Measurements from ENCODE around the gene SPOCK1. TPM values are rescaled to one million over a fixed set of nuclear protein-coding genes. Genes with fewer than 3 reads are reported as not detected.
"Not testable (repeated sequence)": the region's sequence is repeated elsewhere in the genome, so short reads cannot be mapped to it uniquely, and the experiment has no call there.

Gene SPOCK1
- total and polyA plus RNA-seq, 2 experiments from 2014 or later: 8.2 to 10.5 TPM

DNA sequence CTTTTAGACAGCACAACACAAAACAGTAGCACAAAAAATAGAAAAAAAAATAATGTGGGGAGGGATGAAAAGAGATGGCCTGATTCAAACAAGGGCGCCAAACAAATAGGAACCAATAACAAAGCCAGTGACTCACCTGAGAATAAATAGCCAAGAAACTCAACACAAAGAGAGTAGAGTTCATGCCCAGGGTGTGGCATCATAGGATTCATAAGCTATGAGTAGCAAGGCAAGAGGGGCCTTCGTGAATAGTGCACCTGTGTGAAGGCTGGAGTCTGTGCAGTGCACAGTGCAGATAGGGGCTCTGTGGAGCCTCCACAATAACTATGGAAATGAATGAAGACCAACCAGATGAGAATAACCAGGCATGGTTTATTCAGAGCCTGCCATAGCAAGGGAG lies 541.7 kb downstream of the SPOCK1 start:
- H3F3A ChIP-seq (replicated peaks; ENCODE audit: low read depth): no peaks in the 10 kb centered on the region
- H3K27me3 Mint-ChIP-seq (ENCODE audit: insufficient read depth, low read depth, poor library complexity): peaks cover 5% of the 10 kb centered on the region
- no peak overlapping the region for H2AFZ ChIP-seq
- no peak overlapping the region for H3K4me3 Mint-ChIP-seq
- H4K20me1 ChIP-seq (replicated peaks; ENCODE audit: insufficient read depth): no peaks in the 10 kb centered on the region
- no peaks in the 10 kb centered on the region for H3K36me3 ChIP-seq (ENCODE audit: insufficient read depth)
- H3K4me2 ChIP-seq: no peak overlapping the region
- no peaks in the 10 kb centered on the region; the same call in 2 of the 3 replicates for H3K9me3 Mint-ChIP-seq
- H3K4me3 ChIP-seq: no peak overlapping the region
- no peaks in the 10 kb centered on the region for H3K79me2 ChIP-seq (replicated peaks; ENCODE audit: insufficient read depth)
- no peak overlapping the region for H3K27ac Mint-ChIP-seq
- DNase-seq (ENCODE audit: low spot score) (no peak), ATAC-seq (no peak)
- no peak for TF ChIP-seq POLR2AphosphoS5 (IDR thresholded peaks at IDR 0.05; ENCODE audit: low read depth)
- H3K36me3 Mint-ChIP-seq (ENCODE audit: low read depth): peaks cover under 1% of the 10 kb centered on the region; the same call in 1 of the 3 replicates
- no peaks in the 10 kb centered on the region for H3K27me3 ChIP-seq (ENCODE audit: insufficient read depth)
- peaks cover 11% of the 10 kb centered on the region for H3K4me1 ChIP-seq (ENCODE audit: insufficient read depth)
- H3K9me2 ChIP-seq (ENCODE audit: insufficient read depth): peaks cover 13% of the 10 kb centered on the region; the same call in 1 of the 2 replicates
- no peak overlapping the region for H3K27ac ChIP-seq (ENCODE audit: low read depth)
- peaks cover 26% of the 10 kb centered on the region; the same call in 2 of the 3 replicates for H3K4me1 Mint-ChIP-seq

DNA sequence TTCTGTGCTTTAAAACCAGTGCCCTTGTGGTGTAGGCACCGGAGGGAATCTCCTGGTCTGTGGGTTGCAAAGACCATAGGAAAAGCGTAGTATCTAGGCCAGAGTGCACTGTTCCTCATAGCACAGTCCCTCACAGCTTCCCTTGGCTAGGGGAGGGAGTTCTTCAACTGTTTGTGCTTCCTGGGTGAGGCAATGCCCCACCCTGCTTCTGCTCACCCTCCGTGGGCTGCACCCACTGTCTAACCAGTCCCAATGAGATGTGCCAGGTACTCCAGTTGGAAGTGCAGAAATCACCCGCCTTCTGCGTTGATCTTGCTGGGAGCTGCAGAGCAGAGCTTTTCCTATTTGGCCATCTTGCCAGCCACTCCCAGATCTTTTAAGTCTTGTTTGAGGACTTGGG lies 545.0 kb downstream of the SPOCK1 start:
- H3F3A ChIP-seq (replicated peaks; ENCODE audit: low read depth); H3K4me3 ChIP-seq; H3K4me3 Mint-ChIP-seq; H3K27me3 ChIP-seq (ENCODE audit: insufficient read depth); H3K9me2 ChIP-seq (ENCODE audit: insufficient read depth); H3K27me3 Mint-ChIP-seq (ENCODE audit: insufficient read depth, low read depth, poor library complexity); H3K36me3 ChIP-seq (ENCODE audit: insufficient read depth); H4K20me1 ChIP-seq (replicated peaks; ENCODE audit: insufficient read depth); H3K4me1 ChIP-seq (ENCODE audit: insufficient read depth); H3K79me2 ChIP-seq (replicated peaks; ENCODE audit: insufficient read depth); H3K27ac ChIP-seq (ENCODE audit: low read depth); DNase-seq (ENCODE audit: low spot score): not testable (repeated sequence)
- Mint-ChIP-seq H3K36me3 (ENCODE audit: low read depth) (peaks cover 19% of the 10 kb centered on the region; the same call in 2 of the 3 replicates), H3K9me3 (peaks cover 22% of the 10 kb centered on the region), H3K27ac (peak overlapping the region; percentile 75; the same call in 1 of the 2 replicates), H3K4me1 (peaks cover 18% of the 10 kb centered on the region; the same call in 2 of the 3 replicates)
- Histone ChIP-seq H2AFZ (peak overlapping the region; percentile 83), H3K4me2 (peak overlapping the region; percentile 48; the same call in 1 of the 2 replicates)
- ATAC-seq: peak; percentile 36

DNA sequence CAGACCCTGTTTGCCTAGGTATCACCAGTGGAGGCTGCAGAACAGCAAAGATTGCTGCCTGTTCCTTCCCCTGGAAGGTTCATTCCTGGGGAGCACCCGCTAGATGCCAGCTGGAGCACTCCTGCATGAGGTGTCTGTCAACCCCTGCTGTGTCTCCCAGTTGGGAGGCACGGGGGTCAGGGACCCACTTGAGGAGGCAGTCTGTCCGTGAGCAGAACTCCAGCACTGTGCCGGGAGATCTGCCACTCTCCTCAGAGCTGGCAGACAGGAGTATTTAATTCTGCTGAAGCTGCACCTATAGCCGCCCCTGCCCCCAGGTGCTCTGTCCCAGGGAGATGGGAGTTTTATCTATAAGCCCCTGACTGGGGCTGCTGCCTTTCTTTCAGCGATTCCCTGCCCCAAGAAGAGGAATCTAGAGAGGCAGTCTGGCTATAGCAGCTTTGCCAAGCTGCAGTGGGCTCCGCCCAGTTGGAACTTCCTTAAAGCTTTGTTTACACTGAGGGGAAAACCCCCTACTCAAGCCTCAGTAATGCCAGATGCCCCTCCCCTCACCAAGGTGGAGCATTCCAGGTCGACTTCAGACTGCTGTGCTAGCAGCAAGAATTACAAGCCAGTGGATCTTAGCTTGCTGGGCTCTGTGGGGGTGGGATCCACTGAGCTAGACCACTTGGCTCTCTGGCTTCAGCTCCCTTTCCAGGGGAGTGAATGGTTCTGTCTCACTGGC lies 545.6 kb downstream of the SPOCK1 start:
- Histone ChIP-seq H3K4me2 (peak overlapping the region; percentile 48; the same call in 1 of the 2 replicates), H2AFZ (peak overlapping the region; percentile 83; the same call in 1 of the 2 replicates)
- Mint-ChIP-seq H3K27ac (peak overlapping the region; percentile 75; the same call in 1 of the 2 replicates), H3K9me3 (peaks cover 28% of the 10 kb centered on the region), H3K36me3 (ENCODE audit: low read depth) (peaks cover 21% of the 10 kb centered on the region; the same call in 2 of the 3 replicates), H3K4me1 (peaks cover 13% of the 10 kb centered on the region; the same call in 2 of the 3 replicates)
- not testable (repeated sequence) for H3K27me3 ChIP-seq (ENCODE audit: insufficient read depth); H3K4me1 ChIP-seq (ENCODE audit: insufficient read depth); H3K27ac ChIP-seq (ENCODE audit: low read depth); H3K27me3 Mint-ChIP-seq (ENCODE audit: insufficient read depth, low read depth, poor library complexity); H3K36me3 ChIP-seq (ENCODE audit: insufficient read depth); H3K4me3 Mint-ChIP-seq; H3K79me2 ChIP-seq (replicated peaks; ENCODE audit: insufficient read depth); H3K4me3 ChIP-seq; H3K9me2 ChIP-seq (ENCODE audit: insufficient read depth); H3F3A ChIP-seq (replicated peaks; ENCODE audit: low read depth); H4K20me1 ChIP-seq (replicated peaks; ENCODE audit: insufficient read depth)
- ATAC-seq (peak; percentile 99), DNase-seq (ENCODE audit: low spot score) (peak; percentile 88)

DNA sequence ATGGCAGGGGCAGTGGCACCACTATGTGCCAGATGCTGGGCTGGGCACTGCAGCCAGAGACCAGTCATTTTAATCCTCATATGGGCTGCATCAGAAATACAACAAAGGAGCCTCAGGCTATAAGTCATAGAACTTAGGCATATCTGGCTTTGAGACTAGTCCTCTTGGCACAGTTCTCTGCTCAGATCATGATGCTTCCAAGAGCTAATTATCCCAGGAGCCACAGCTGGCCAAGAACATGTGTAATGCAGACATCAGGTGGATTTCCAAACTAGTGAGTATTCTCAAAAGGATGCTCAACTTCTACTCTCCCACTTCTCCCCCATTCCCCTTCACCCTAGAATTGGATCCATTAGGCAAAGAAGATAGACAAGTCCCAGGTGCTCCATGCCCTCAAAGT lies 571.6 kb downstream of the SPOCK1 start:
- Histone ChIP-seq H2AFZ (no peak overlapping the region), H3K27ac (ENCODE audit: low read depth) (no peak overlapping the region), H3K9me2 (ENCODE audit: insufficient read depth) (peaks cover 4% of the 10 kb centered on the region; the same call in 1 of the 2 replicates), H3K36me3 (ENCODE audit: insufficient read depth) (no peaks in the 10 kb centered on the region), H3F3A (replicated peaks; ENCODE audit: low read depth) (no peaks in the 10 kb centered on the region), H3K79me2 (replicated peaks; ENCODE audit: insufficient read depth) (no peaks in the 10 kb centered on the region), H3K4me2 (no peak overlapping the region), H3K4me3 (no peak overlapping the region), H3K27me3 (ENCODE audit: insufficient read depth) (no peaks in the 10 kb centered on the region), H4K20me1 (replicated peaks; ENCODE audit: insufficient read depth) (no peaks in the 10 kb centered on the region), H3K4me1 (ENCODE audit: insufficient read depth) (peaks cover 9% of the 10 kb centered on the region)
- peaks cover 4% of the 10 kb centered on the region; the same call in 2 of the 3 replicates for H3K4me1 Mint-ChIP-seq
- no peak overlapping the region for H3K27ac Mint-ChIP-seq
- no peaks in the 10 kb centered on the region for H3K36me3 Mint-ChIP-seq (ENCODE audit: low read depth)
- peaks cover 2% of the 10 kb centered on the region for H3K27me3 Mint-ChIP-seq (ENCODE audit: insufficient read depth, low read depth, poor library complexity)
- no peak overlapping the region for H3K4me3 Mint-ChIP-seq
- ATAC-seq (no peak), DNase-seq (ENCODE audit: low spot score) (no peak)
- no peaks in the 10 kb centered on the region for H3K9me3 Mint-ChIP-seq
- TF ChIP-seq EZH2phosphoT487 (IDR thresholded peaks at IDR 0.05; ENCODE audit: unreplicated experiment) (no peak), CREB1 (CRISPR knock-in tag; IDR thresholded peaks at IDR 0.05; ENCODE audit: low read depth) (no peak), EZH2 (IDR thresholded peaks at IDR 0.05; ENCODE audit: low read depth, unreplicated experiment) (no peak), POLR2AphosphoS5 (IDR thresholded peaks at IDR 0.05; ENCODE audit: low read depth) (no peak), NANOG (IDR thresholded peaks at IDR 0.05; ENCODE audit: borderline replicate concordance) (no peak), ZNF331 (CRISPR knock-in tag; IDR thresholded peaks at IDR 0.05; ENCODE audit: low read depth) (no peak), STAT1 (IDR thresholded peaks at IDR 0.05; ENCODE audit: unreplicated experiment) (no peak)
- TF ChIP-seq, protein P1, sequence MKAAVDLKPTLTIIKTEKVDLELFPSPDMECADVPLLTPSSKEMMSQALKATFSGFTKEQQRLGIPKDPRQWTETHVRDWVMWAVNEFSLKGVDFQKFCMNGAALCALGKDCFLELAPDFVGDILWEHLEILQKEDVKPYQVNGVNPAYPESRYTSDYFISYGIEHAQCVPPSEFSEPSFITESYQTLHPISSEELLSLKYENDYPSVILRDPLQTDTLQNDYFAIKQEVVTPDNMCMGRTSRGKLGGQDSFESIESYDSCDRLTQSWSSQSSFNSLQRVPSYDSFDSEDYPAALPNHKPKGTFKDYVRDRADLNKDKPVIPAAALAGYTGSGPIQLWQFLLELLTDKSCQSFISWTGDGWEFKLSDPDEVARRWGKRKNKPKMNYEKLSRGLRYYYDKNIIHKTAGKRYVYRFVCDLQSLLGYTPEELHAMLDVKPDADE (IDR thresholded peaks at IDR 0.05): no peak
- TF ChIP-seq, protein P2, sequence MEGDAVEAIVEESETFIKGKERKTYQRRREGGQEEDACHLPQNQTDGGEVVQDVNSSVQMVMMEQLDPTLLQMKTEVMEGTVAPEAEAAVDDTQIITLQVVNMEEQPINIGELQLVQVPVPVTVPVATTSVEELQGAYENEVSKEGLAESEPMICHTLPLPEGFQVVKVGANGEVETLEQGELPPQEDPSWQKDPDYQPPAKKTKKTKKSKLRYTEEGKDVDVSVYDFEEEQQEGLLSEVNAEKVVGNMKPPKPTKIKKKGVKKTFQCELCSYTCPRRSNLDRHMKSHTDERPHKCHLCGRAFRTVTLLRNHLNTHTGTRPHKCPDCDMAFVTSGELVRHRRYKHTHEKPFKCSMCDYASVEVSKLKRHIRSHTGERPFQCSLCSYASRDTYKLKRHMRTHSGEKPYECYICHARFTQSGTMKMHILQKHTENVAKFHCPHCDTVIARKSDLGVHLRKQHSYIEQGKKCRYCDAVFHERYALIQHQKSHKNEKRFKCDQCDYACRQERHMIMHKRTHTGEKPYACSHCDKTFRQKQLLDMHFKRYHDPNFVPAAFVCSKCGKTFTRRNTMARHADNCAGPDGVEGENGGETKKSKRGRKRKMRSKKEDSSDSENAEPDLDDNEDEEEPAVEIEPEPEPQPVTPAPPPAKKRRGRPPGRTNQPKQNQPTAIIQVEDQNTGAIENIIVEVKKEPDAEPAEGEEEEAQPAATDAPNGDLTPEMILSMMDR (conservative IDR thresholded peaks at IDR 0.05; ENCODE audit: low read depth in 2 of 2): no peak

Measured in GM23338 (cell line).